ENCODE data around the gene LRIG1.

LRIG1 gene

DNA sequence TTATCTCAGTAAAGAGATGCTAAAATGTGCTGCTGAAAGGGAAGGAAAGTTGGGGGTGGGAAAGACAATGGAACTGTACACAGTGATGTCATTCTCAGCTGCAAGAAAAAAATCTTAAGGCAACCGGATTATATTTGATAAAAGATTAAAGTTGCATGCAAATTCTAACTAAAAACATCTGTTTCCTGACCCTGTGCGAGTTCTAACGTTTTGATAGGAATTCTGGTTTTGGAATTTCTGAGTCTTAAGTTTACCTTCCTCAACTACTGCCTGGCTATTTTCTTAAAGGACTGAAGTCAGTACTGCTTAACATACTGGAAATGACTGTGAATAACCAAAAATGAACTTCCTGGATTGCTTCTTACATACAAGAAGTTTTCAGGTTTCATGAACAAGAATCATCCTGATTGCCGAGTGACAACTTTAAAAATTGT, 164.5 kb downstream of the LRIG1 start:
- CTCF ChIA-PET: no interaction called here
- TF ChIP-seq KLF1 (tag by site-specific recombination; IDR thresholded peaks at IDR 0.05) (no peak), ZNF670 (tag by site-specific recombination; IDR thresholded peaks at IDR 0.05; ENCODE audit: low read depth) (no peak), TSHZ1 (tag by site-specific recombination; IDR thresholded peaks at IDR 0.05; ENCODE audit: borderline replicate concordance) (no peak), ZNF16 (tag by site-specific recombination; IDR thresholded peaks at IDR 0.05; ENCODE audit: low read depth) (no peak), ZNF362 (tag by site-specific recombination; IDR thresholded peaks at IDR 0.05) (no peak), ZNF391 (tag by site-specific recombination; IDR thresholded peaks at IDR 0.05; ENCODE audit: borderline replicate concordance, low read depth) (no peak), EGR2 (tag by site-specific recombination; IDR thresholded peaks at IDR 0.05; ENCODE audit: low read depth) (no peak), SETDB1 (IDR thresholded peaks at IDR 0.05; ENCODE audit: insufficient read length, low read length) (no peak), ZNF707 (tag by site-specific recombination; IDR thresholded peaks at IDR 0.05) (no peak), GLIS1 (tag by site-specific recombination; IDR thresholded peaks at IDR 0.05) (no peak), YY1 (tag by site-specific recombination; IDR thresholded peaks at IDR 0.05) (no peak), ZNF211 (tag by site-specific recombination; IDR thresholded peaks at IDR 0.05; ENCODE audit: low read depth) (no peak)
- TF ChIP-seq, protein P1, sequence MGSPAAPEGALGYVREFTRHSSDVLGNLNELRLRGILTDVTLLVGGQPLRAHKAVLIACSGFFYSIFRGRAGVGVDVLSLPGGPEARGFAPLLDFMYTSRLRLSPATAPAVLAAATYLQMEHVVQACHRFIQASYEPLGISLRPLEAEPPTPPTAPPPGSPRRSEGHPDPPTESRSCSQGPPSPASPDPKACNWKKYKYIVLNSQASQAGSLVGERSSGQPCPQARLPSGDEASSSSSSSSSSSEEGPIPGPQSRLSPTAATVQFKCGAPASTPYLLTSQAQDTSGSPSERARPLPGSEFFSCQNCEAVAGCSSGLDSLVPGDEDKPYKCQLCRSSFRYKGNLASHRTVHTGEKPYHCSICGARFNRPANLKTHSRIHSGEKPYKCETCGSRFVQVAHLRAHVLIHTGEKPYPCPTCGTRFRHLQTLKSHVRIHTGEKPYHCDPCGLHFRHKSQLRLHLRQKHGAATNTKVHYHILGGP (tag by site-specific recombination; IDR thresholded peaks at IDR 0.05): no peak
- TF ChIP-seq, protein P2, sequence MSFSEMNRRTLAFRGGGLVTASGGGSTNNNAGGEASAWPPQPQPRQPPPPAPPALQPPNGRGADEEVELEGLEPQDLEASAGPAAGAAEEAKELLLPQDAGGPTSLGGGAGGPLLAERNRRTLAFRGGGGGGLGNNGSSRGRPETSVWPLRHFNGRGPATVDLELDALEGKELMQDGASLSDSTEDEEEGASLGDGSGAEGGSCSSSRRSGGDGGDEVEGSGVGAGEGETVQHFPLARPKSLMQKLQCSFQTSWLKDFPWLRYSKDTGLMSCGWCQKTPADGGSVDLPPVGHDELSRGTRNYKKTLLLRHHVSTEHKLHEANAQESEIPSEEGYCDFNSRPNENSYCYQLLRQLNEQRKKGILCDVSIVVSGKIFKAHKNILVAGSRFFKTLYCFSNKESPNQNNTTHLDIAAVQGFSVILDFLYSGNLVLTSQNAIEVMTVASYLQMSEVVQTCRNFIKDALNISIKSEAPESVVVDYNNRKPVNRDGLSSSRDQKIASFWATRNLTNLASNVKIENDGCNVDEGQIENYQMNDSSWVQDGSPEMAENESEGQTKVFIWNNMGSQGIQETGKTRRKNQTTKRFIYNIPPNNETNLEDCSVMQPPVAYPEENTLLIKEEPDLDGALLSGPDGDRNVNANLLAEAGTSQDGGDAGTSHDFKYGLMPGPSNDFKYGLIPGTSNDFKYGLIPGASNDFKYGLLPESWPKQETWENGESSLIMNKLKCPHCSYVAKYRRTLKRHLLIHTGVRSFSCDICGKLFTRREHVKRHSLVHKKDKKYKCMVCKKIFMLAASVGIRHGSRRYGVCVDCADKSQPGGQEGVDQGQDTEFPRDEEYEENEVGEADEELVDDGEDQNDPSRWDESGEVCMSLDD (tag by site-specific recombination; IDR thresholded peaks at IDR 0.05): no peak
- TF ChIP-seq, protein P3, sequence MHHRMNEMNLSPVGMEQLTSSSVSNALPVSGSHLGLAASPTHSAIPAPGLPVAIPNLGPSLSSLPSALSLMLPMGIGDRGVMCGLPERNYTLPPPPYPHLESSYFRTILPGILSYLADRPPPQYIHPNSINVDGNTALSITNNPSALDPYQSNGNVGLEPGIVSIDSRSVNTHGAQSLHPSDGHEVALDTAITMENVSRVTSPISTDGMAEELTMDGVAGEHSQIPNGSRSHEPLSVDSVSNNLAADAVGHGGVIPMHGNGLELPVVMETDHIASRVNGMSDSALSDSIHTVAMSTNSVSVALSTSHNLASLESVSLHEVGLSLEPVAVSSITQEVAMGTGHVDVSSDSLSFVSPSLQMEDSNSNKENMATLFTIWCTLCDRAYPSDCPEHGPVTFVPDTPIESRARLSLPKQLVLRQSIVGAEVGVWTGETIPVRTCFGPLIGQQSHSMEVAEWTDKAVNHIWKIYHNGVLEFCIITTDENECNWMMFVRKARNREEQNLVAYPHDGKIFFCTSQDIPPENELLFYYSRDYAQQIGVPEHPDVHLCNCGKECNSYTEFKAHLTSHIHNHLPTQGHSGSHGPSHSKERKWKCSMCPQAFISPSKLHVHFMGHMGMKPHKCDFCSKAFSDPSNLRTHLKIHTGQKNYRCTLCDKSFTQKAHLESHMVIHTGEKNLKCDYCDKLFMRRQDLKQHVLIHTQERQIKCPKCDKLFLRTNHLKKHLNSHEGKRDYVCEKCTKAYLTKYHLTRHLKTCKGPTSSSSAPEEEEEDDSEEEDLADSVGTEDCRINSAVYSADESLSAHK (tag by site-specific recombination; IDR thresholded peaks at IDR 0.05): no peak
- no peaks in the 10 kb centered on the region for H3K36me3 ChIP-seq (ENCODE audit: control insufficient read depth in 2 of 2, insufficient read depth in 1 of 2, low read length in 2 of 2)
- no peak overlapping the region for H3K27ac ChIP-seq (ENCODE audit: extremely low read depth, low read depth, low read length)
- POLR2A ChIA-PET: no interaction called here
- no peaks in the 10 kb centered on the region for H3K9me3 ChIP-seq (ENCODE audit: control insufficient read depth, insufficient read depth, low read depth, low read length)
- H3K4me1 ChIP-seq (ENCODE audit: control insufficient read depth, insufficient read depth, low read length): no peaks in the 10 kb centered on the region
- H3K4me3 ChIP-seq (ENCODE audit: low read depth, low read length): no peak overlapping the region
